HepG2 (cell line): ENCODE results near the gene TRIM2. TPM values are rescaled to one million over a fixed set of nuclear protein-coding genes. Genes with fewer than 3 reads are reported as not detected.

Source experiments
- BORCS8-MEF2B ChIP-seq: sonication (generic); formaldehyde crosslinking; IDR thresholded peaks from 2 replicates; pipeline ENCODE4 v1.8.0; 2022; ENCODE audit warnings: mild to moderate bottlenecking, missing genetic modification reagents
- DNMT3B ChIP-seq: conservative IDR thresholded peaks from 2 replicates; pipeline ENCODE4 v1.6.1; 2016; ENCODE audit warnings: missing biosample characterization, control low read depth
- DR1 ChIP-seq: sonication (generic); formaldehyde crosslinking; IDR thresholded peaks from 2 replicates; pipeline ENCODE4 v1.8.0; 2021; ENCODE audit warnings: mild to moderate bottlenecking, missing genetic modification reagents, inconsistent platforms
- FOXC1 ChIP-seq: sonication (generic); formaldehyde crosslinking; IDR thresholded peaks from 2 replicates; pipeline ENCODE4 v1.8.0; 2022; ENCODE audit warnings: mild to moderate bottlenecking, missing genetic modification reagents, borderline replicate concordance
- FOXP1 ChIP-seq, 2 experiments: fragments of 450-650 bp in 1 of 2; IDR thresholded peaks; 2 replicates each; pipeline ENCODE4 v1.6.1; 2017 to 2018; ENCODE audit warnings: antibody characterized with exemption in 1 of 2
- REPIN1 ChIP-seq: sonication (generic); formaldehyde crosslinking; IDR thresholded peaks from 2 replicates; pipeline ENCODE4 v1.8.0; 2022; ENCODE audit warnings: missing genetic modification reagents, low read depth, mild to moderate bottlenecking, borderline replicate concordance
- ZBTB3 ChIP-seq: sonication (generic); formaldehyde crosslinking; IDR thresholded peaks from 2 replicates; pipeline ENCODE4 v1.4.0; 2020; ENCODE audit warnings: low read depth, mild to moderate bottlenecking, moderate library complexity, missing genetic modification reagents, borderline replicate concordance
- ZNF33B ChIP-seq: sonication (generic); formaldehyde crosslinking; IDR thresholded peaks from 2 replicates; pipeline ENCODE4 v1.5.1; 2020; ENCODE audit warnings: mild to moderate bottlenecking, missing genetic modification reagents
- ZNF616 ChIP-seq: sonication (generic); formaldehyde crosslinking; IDR thresholded peaks from 2 replicates; pipeline ENCODE4 v1.5.0; 2020; ENCODE audit warnings: low read depth, mild to moderate bottlenecking, missing genetic modification reagents
- ZNF782 ChIP-seq: sonication (generic); formaldehyde crosslinking; IDR thresholded peaks from 2 replicates; pipeline ENCODE4 v1.4.0; 2020; ENCODE audit warnings: missing genetic modification reagents, mild to moderate bottlenecking, borderline replicate concordance
- ZNF878 ChIP-seq: sonication (generic); formaldehyde crosslinking; IDR thresholded peaks from 2 replicates; pipeline ENCODE4 v1.8.1; 2023; ENCODE audit warnings: mild to moderate bottlenecking, missing genetic modification reagents, moderate library complexity
- ZSCAN21 ChIP-seq: sonication (generic); formaldehyde crosslinking; IDR thresholded peaks from 2 replicates; pipeline ENCODE4 v1.8.0; 2022; ENCODE audit warnings: mild to moderate bottlenecking, missing genetic modification reagents, moderate library complexity, borderline replicate concordance
- polyA plus RNA-seq, 8 experiments: library from polyadenylated mRNA; depleted of rRNA in 3 of 8; stranded (reverse) in 7 of 8; unstranded in 1 of 8; fragments of >200 nt; fragmentation: Illumina TruSeq in 4 of 8; extraction: Trizol in 4 of 8; gene quantifications; 2 replicates each; pipeline versions ENCODE4 v1.2.1 to v1.2.3, GENCODE V29; 2011 to 2016; ENCODE audit warnings: low read depth in 4 of 8, missing spikeins in 1 of 8, mixed read lengths in 1 of 8; ENCODE audit not compliant: insufficient read depth in 1 of 8
- total RNA-seq, 5 experiments: library from RNA; depleted of rRNA; stranded (reverse); fragments of >200 nt; fragmentation: Illumina TruSeq; extraction: Trizol; gene quantifications; 2 replicates each; pipeline ENCODE4 v1.2.3, GENCODE V29; 2016; ENCODE audit warnings: low read depth in 1 of 5
- TF ChIP-seq, protein P1 (sequence below), 2 experiments: fragments of 450-650 bp in 1 of 2; sonication (generic) in 1 of 2; formaldehyde crosslinking; IDR thresholded peaks; 2 replicates each; pipeline versions ENCODE4 v1.5.0 to v1.8.0; 2020 to 2022; ENCODE audit warnings: mild to moderate bottlenecking in 1 of 2, missing genetic modification reagents in 1 of 2
- TF ChIP-seq, protein P2 (sequence below): sonication (generic); formaldehyde crosslinking; IDR thresholded peaks from 2 replicates; pipeline ENCODE4 v1.5.0; 2020; ENCODE audit warnings: mild to moderate bottlenecking, missing genetic modification reagents, borderline replicate concordance
- TF ChIP-seq, protein P3 (sequence below): sonication (generic); formaldehyde crosslinking; IDR thresholded peaks from 2 replicates; pipeline ENCODE4 v1.8.0; 2022; ENCODE audit warnings: mild to moderate bottlenecking, missing genetic modification reagents, borderline replicate concordance

Gene TRIM2
- total and polyA plus RNA-seq, 2 of the 13 experiments (the other 11 are each of a cell fraction or from before 2014, with no cell fraction given) = 2.1 to 4.2 TPM

DNA sequence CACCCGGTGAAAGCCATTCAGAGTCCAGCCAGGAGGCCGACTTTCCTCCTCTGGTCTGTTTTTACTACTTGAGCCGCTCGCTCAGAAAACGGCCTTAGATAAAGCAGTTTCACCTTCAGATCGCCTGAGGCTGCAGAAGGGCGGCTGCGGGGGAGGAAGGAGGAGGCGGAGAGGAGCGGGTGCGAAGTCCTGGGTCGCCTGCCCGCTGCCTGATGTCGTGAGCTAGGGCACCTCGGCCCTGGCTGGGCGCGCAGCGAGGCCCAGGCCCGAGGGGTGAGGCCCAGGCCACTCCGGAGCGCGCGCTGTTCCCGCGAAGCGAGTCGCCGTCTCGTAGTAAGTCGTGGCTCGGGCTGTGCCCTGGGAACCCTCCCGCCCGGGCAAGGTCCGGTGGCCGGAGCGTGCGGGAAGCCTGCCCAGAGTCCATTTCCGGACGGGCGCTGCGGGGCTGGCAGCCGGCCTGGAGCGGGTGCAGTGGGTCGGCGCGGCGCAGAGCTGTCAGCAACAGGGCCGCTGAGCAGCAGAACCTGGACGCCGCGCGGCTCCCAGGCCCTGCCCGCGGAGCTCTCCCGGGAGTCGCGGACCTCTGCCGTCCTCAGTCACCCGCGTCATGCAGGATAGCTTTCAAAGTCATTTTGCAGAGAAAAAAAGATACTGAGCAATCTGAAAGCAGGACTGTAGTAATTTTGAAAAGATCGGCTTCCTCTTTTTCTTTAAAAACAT is 18.6 kb downstream of the TRIM2 start (continued):
- TF ChIP-seq ZNF878 (peak; percentile 21; the same call in 1 of the 2 replicates), DNMT3B (no peak; the same call in 1 of the 2 replicates), BORCS8-MEF2B (peak; percentile 82; the same call in 1 of the 2 replicates), FOXC1 (CRISPR knock-in tag) (peak; percentile 54; the same call in 1 of the 2 replicates), FOXP1 (IDR thresholded peaks at IDR 0.05) (no peak), FOXP1 (CRISPR knock-in tag; IDR thresholded peaks at IDR 0.05) (no peak), ZBTB3 (CRISPR knock-in tag) (0 out of 2 replicates have a peak, but pooled peaks have one; percentile 57), DR1 (CRISPR knock-in tag) (no peak), ZNF616 (CRISPR knock-in tag) (peak; percentile 73; the same call in 1 of the 2 replicates), ZNF782 (CRISPR knock-in tag) (peak; percentile 92), REPIN1 (peak; percentile 38; the same call in 1 of the 2 replicates), ZSCAN21 (peak; percentile 70; the same call in 1 of the 2 replicates), ZNF33B (peak; percentile 96)
- TF ChIP-seq, protein P1, sequence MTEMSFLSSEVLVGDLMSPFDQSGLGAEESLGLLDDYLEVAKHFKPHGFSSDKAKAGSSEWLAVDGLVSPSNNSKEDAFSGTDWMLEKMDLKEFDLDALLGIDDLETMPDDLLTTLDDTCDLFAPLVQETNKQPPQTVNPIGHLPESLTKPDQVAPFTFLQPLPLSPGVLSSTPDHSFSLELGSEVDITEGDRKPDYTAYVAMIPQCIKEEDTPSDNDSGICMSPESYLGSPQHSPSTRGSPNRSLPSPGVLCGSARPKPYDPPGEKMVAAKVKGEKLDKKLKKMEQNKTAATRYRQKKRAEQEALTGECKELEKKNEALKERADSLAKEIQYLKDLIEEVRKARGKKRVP (CRISPR knock-in tag; IDR thresholded peaks at IDR 0.05) = no peak
- TF ChIP-seq, protein P2, sequence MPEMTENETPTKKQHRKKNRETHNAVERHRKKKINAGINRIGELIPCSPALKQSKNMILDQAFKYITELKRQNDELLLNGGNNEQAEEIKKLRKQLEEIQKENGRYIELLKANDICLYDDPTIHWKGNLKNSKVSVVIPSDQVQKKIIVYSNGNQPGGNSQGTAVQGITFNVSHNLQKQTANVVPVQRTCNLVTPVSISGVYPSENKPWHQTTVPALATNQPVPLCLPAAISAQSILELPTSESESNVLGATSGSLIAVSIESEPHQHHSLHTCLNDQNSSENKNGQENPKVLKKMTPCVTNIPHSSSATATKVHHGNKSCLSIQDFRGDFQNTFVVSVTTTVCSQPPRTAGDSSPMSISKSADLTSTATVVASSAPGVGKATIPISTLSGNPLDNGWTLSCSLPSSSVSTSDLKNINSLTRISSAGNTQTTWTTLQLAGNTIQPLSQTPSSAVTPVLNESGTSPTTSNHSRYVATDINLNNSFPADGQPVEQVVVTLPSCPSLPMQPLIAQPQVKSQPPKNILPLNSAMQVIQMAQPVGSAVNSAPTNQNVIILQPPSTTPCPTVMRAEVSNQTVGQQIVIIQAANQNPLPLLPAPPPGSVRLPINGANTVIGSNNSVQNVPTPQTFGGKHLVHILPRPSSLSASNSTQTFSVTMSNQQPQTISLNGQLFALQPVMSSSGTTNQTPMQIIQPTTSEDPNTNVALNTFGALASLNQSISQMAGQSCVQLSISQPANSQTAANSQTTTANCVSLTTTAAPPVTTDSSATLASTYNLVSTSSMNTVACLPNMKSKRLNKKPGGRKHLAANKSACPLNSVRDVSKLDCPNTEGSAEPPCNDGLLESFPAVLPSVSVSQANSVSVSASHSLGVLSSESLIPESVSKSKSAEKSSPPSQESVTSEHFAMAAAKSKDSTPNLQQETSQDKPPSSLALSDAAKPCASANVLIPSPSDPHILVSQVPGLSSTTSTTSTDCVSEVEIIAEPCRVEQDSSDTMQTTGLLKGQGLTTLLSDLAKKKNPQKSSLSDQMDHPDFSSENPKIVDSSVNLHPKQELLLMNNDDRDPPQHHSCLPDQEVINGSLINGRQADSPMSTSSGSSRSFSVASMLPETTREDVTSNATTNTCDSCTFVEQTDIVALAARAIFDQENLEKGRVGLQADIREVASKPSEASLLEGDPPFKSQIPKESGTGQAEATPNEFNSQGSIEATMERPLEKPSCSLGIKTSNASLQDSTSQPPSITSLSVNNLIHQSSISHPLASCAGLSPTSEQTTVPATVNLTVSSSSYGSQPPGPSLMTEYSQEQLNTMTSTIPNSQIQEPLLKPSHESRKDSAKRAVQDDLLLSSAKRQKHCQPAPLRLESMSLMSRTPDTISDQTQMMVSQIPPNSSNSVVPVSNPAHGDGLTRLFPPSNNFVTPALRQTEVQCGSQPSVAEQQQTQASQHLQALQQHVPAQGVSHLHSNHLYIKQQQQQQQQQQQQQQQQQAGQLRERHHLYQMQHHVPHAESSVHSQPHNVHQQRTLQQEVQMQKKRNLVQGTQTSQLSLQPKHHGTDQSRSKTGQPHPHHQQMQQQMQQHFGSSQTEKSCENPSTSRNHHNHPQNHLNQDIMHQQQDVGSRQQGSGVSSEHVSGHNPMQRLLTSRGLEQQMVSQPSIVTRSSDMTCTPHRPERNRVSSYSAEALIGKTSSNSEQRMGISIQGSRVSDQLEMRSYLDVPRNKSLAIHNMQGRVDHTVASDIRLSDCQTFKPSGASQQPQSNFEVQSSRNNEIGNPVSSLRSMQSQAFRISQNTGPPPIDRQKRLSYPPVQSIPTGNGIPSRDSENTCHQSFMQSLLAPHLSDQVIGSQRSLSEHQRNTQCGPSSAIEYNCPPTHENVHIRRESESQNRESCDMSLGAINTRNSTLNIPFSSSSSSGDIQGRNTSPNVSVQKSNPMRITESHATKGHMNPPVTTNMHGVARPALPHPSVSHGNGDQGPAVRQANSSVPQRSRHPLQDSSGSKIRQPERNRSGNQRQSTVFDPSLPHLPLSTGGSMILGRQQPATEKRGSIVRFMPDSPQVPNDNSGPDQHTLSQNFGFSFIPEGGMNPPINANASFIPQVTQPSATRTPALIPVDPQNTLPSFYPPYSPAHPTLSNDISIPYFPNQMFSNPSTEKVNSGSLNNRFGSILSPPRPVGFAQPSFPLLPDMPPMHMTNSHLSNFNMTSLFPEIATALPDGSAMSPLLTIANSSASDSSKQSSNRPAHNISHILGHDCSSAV (CRISPR knock-in tag) = peak; percentile 74; the same call in 1 of the 2 replicates
- TF ChIP-seq, protein P3, sequence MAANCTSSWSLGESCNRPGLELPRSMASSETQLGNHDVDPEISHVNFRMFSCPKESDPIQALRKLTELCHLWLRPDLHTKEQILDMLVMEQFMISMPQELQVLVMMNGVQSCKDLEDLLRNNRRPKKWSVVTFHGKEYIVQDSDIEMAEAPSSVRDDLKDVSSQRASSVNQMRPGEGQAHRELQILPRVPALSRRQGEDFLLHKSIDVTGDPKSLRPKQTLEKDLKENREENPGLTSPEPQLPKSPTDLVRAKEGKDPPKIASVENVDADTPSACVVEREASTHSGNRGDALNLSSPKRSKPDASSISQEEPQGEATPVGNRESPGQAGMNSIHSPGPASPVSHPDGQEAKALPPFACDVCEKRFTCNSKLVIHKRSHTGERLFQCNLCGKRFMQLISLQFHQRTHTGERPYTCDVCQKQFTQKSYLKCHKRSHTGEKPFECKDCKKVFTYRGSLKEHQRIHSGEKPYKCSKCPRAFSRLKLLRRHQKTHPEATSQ (CRISPR knock-in tag) = no peak
